Right ventricle myocardium superior (tissue), 1 donor: ENCODE measurements around the gene SPI1. TPM values are rescaled to one million over a fixed set of nuclear protein-coding genes. Genes with fewer than 3 reads are reported as not detected.

Experiments used
- ATAC-seq: fragments of 200-7000 bp; cut with Tn5 transposase; one replicate; pipeline ENCODE4 v1.9.1; 2020; ENCODE audit warnings: mild to moderate bottlenecking; ENCODE audit not compliant: poor library complexity
- DNase-seq: peaks from one replicate; pipeline ENCODE4 v3.0.0-alpha.2; 2020
- intact Hi-C: fragments of 100-400 bp; cut with DNase I; formaldehyde crosslinking; loops from one replicate; pipeline ENCODE4 v1.11.2; 2022
- total RNA-seq: library from RNA; stranded (reverse); fragmentation: NEBNext Ultra II Directional; extraction: Animal tissue kit (Norgen Biotek cat#: 25700); gene quantifications from one replicate; pipeline ENCODE4 v1.2.1, GENCODE V29; 2021
- donor health status: DM: no; HTN: yes; CAD: no; lungs with severe emphysema.

The SPI1 gene
- total RNA-seq, 1 donor from 2014 or later = 11.1 TPM

- ATAC-seq (peak; percentile 82), DNase-seq (peak; percentile 92)
- intact Hi-C loops = loop anchor here (10.0 kb wide), 1 partner anchor 481 kb away; no protein-coding TSS in a partner anchor
Measured at GRCh38 chr11:47373876-47374719, 4.2 kb downstream of the SPI1 start.

- ATAC-seq (no peak), DNase-seq (no peak)
- intact Hi-C loops = loop anchor here (10.0 kb wide), 1 partner anchor 482 kb away; no protein-coding TSS in a partner anchor
Measured at GRCh38 chr11:47372422-47372821, 5.9 kb downstream of the SPI1 start.

GRCh38 chr11:47369676-47370075 is 8.7 kb downstream of the SPI1 start:
- ATAC-seq (no peak), DNase-seq (no peak)
- intact Hi-C loops = loop anchor here (10.0 kb wide), 1 partner anchor 485 kb away; no protein-coding TSS in a partner anchor

- no peak for ATAC-seq
- no peak for DNase-seq
- intact Hi-C loops = no loop called here
Measured at GRCh38 chr11:47366020-47366490, 12.3 kb downstream of the SPI1 start.

- no peak for ATAC-seq
- intact Hi-C loops = no loop called here
- no peak for DNase-seq
Measured at GRCh38 chr11:47361419-47361818, 16.9 kb downstream of the SPI1 start.

GRCh38 chr11:47360341-47360740 is 18.0 kb downstream of the SPI1 start:
- DNase-seq (no peak), ATAC-seq (no peak)
- intact Hi-C loops = no loop called here

- ATAC-seq (no peak), DNase-seq (no peak)
- intact Hi-C loops = loop anchor here (5.0 to 10.0 kb wide), 2 partner anchors 105 to 182 kb away; partner anchors contain the start of genes ARFGAP2 and NR1H3
Measured at GRCh38 chr11:47359586-47359985, 18.8 kb downstream of the SPI1 start.

GRCh38 chr11:47359162-47359561 is 19.2 kb downstream of the SPI1 start:
- ATAC-seq (no peak), DNase-seq (no peak)
- intact Hi-C loops = loop anchor here (5.0 to 10.0 kb wide), 2 partner anchors 104 to 182 kb away; partner anchors contain the start of genes ARFGAP2 and NR1H3

GRCh38 chr11:47358731-47359051 is 19.7 kb downstream of the SPI1 start:
- ATAC-seq (no peak), DNase-seq (no peak)
- intact Hi-C loops = loop anchor here (5.0 to 10.0 kb wide), 2 partner anchors 104 to 181 kb away; partner anchors contain the start of genes ARFGAP2 and NR1H3

- DNase-seq = no peak
- intact Hi-C loops = loop anchor here (5.0 to 10.0 kb wide), 2 partner anchors 103 to 181 kb away; partner anchors contain the start of genes ARFGAP2 and NR1H3
- ATAC-seq = no peak
Measured at GRCh38 chr11:47357985-47358730, 20.2 kb downstream of the SPI1 start.

GRCh38 chr11:47356998-47357329 is 21.4 kb downstream of the SPI1 start:
- ATAC-seq (no peak), DNase-seq (no peak)
- intact Hi-C loops = loop anchor here (5.0 to 10.0 kb wide), 2 partner anchors 102 to 180 kb away; partner anchors contain the start of genes ARFGAP2 and NR1H3

- intact Hi-C loops = loop anchor here (5.0 to 10.0 kb wide), 2 partner anchors 102 to 179 kb away; partner anchors contain the start of genes ARFGAP2 and NR1H3
- no peak for DNase-seq
Measured at GRCh38 chr11:47356129-47356997, 22.0 kb downstream of the SPI1 start.

GRCh38 chr11:47355283-47356128 is 22.8 kb downstream of the SPI1 start:
- intact Hi-C loops = loop anchor here (5.0 to 10.0 kb wide), 2 partner anchors 101 to 178 kb away; partner anchors contain the start of genes ARFGAP2 and NR1H3
- ATAC-seq = peak; percentile 65
- DNase-seq = peak; percentile 98

More at GRCh38 chr11:47356129-47356997, 22.0 kb downstream of the SPI1 start:
- ATAC-seq = no peak

GRCh38 chr11:47354913-47355282 is 23.4 kb downstream of the SPI1 start:
- intact Hi-C loops = loop anchor here (5.0 to 10.0 kb wide), 2 partner anchors 100 to 178 kb away; partner anchors contain the start of genes ARFGAP2 and NR1H3
- DNase-seq (no peak), ATAC-seq (peak; percentile 8)

GRCh38 chr11:47353978-47354774 is 24.2 kb downstream of the SPI1 start:
- no peak for DNase-seq
- ATAC-seq = no peak
- intact Hi-C loops = loop anchor here (10.0 kb wide), 1 partner anchor 99 kb away; the partner anchor contains the start of gene NR1H3

- intact Hi-C loops = loop anchor here (10.0 kb wide), 1 partner anchor 98 kb away; the partner anchor contains the start of gene NR1H3
- DNase-seq (no peak), ATAC-seq (peak; percentile 52)
Measured at GRCh38 chr11:47352556-47352955, 25.8 kb downstream of the SPI1 start, which contains the start of gene MYBPC3. Gene MYBPC3 (minus strand): TSS chr11:47352702. CDS start chr11:47352647, 55 bp downstream.
